ENCODE results near the gene KDM4D.
"Not testable (repeated sequence)": the region's sequence is repeated elsewhere in the genome, so short reads cannot be mapped to it uniquely, and the experiment has no call there.

Gene KDM4D

DNA sequence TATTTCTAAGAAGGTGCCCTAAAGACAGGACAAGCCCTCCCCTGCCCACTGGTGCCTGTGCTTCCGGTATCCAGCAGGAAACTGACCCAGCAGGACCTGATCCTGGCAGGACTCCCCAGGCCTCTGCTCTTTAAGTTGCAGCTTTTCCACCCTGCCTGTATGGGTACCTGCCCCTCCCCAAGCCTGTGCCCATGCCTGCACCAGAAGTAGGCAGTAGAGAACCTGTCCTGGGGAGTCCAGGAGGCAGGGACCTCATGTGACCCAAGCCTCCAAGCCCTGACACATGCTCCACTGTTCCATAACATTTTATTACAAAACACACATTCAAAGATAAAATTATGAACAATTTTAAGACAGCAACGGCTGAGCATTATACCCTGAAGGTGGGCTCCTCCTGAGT is 14.3 kb upstream of the KDM4D start:
- DNase-seq = no peak

- no peak for DNase-seq
Measured at GRCh38 chr11:94960488-94960887, 13.0 kb upstream of the KDM4D start.

GRCh38 chr11:94961255-94961654 is 12.3 kb upstream of the KDM4D start:
- DNase-seq = no peak

DNA sequence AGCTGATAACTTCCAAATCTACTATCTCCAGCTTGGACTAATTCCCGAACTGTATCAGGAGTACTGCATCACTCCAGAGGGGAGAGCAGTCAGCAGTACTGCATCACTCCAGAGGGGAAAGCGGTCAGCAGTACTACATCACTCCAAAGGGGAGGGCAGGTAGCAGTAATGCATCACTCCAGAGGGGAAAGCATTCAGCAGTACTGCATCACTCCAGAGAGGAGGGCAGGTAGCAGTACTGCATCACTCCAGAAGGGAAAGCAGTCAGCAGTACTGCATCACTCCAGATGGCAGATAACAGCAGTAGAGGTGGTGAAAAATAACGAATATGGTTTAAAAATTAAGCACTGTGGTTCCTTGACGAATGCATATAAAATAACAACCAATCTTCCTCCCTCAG is 8.6 kb upstream of the KDM4D start:
- no peak for DNase-seq

- DNase-seq = no peak
Measured at GRCh38 chr11:94968334-94968958, 5.1 kb upstream of the KDM4D start.

- no peak for DNase-seq
Measured at GRCh38 chr11:94972700-94973098, 810 bp upstream of the KDM4D start.

GRCh38 chr11:94974178-94974577 is 669 bp downstream of the KDM4D start:
- no peak for DNase-seq

- no peak for DNase-seq
Measured at GRCh38 chr11:94975599-94975998, 2.1 kb downstream of the KDM4D start.

DNA sequence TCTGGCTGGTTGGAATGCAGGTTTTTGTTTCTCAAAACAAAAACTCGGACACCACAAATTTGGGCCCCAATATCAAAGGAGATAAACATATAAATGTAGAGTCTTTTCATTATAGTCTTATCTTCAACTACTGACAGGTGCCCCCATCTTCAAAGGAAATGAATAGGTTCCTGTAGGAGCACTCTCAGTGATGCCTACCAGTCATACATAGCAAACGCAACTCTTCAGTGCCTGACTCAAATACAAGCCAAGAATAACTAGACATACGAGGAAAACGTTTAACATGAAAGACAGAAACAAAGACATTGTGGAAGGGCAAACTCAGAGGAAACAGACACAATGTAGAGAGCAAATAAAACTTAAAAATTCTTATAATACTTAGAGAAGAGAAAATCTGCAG is 13.9 kb downstream of the KDM4D start:
- no peak for DNase-seq

DNA sequence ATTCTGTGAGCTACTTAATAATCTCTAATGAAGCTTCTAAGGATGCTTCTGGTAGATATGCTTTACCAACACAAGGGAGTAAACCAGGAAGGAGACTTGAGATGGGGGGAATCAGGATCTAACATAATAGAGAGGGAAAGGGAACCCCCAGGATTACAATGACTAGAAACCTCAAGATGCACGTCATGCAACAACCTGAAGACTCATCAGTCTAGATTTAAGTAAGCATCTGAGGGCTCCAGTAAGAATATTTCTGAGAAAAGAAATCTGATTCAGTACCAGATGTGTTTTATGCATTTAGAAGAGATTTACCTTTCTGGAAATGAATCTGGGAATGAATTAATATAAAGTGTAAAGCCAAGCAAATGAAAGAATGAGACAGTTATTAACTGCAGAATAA is 15.2 kb downstream of the KDM4D start:
- DNase-seq = no peak

DNA sequence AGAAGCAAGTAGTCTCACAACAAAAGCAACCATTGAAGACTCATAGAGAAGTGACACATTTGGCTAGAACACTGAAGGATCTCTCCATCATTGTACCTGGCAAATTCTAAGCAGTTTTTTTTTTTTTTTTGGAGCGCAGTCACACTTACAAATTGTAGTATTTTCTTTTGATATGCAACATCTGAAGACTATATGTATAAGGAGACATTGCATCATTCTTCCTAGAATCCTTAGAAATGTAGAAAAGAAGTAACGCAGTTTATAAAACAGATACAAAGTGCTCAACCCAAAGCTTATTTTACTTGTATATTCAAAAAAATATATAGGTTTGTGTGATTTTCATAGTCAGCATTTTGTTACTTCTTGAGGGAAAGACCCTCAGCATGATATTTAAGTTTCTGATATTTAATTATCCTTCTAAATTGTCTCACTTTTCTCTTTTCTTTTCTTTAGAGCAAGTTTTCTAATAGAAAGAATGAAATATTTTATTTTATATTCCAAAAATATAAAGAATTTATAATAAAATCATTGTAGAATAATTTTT is 20.0 kb downstream of the KDM4D start:
- no peak for DNase-seq

GRCh38 chr11:94997437-94997836 is 23.9 kb downstream of the KDM4D start:
- DNase-seq = no peak

- DNase-seq = no peak
Measured at GRCh38 chr11:94998285-94998684, 24.8 kb downstream of the KDM4D start.

- no peak for DNase-seq
Measured at GRCh38 chr11:95003716-95004115, 30.2 kb downstream of the KDM4D start.

DNA sequence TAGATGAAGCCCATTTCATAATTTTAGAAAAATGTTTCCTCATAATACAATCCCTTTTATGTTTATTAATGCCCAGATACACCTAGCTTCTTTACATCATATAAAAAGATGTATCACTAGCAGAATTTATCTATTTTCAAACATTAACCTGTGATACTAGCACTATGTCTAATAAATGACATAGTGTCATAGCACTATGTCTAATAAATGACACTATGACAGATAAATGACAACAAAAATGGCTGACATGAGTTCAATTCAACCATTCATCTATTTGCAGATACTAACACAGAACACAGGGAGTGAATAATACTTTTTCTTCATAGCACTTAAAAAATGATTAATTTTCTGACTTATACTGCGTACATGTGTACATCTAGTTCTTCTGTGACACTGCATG is 32.1 kb downstream of the KDM4D start:
- DNase-seq = no peak

DNA sequence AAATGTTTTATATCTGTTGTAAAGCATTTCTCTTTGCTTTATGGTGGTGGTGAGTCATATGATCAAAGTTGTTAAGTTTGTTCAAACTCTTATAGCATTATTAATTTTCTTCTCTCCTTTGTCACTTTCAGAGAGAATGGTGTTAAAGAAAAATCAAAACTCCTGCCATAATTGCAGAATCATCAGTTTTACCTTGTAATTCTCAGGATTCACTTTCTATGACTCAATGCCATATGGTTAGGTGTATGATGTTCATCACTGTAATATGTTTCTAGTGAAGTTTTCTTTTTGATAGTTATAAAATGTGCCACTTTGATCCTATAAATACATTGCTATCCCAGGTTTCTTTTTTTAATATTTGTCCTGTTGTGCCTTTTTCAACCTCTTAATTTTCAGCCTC is 37.9 kb downstream of the KDM4D start:
- no peak for DNase-seq

DNA sequence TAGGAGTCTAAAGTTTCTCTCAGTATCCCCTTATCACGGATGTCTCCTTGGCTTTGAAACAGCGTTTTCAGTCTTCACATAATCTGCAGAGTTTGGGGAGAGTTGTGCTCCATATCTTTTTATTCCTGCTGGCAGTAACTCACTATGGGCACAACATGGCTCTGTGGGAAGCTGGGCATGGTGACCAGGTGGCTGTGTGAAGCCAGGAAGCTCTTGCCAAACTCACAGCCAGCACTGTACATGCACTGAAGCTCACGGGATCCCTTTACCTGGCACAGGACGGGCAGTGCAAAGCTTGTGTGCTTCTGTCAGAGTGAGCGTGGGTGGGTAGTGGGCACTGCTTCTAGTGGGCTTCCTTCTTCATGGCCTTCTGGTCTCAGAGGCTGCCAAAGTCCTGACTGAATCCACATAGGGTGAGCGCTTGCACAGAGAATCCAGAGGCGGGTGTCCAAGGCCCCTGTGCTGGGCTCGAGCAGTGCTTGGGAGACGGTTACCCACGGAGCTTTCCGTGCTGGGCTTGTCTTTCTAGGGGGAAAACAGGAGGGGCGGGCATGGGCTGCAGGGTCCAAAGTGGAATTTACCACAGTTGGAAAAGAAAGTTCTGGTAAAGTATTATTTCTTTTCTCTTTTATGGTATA is 40.8 kb downstream of the KDM4D start:
- DNase-seq = no peak

DNA sequence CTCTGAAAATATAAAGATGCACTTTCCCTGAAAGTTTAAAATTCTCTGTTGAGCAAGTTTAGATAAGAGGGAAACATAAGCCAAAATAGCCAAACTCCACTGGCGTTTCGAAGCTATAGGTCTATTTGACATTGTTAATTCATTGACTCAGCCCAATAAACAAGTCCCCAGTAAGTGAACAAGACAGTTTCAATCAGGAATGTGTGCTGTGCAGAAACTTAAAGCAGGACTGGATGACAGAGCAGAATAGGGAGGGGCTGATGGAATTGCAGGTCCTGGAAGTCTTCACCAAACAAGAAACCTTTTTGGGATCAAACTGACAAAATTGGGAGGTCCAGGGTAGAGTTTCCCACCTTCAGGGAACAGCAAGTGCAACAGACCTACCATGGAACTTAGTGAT is 42.6 kb downstream of the KDM4D start:
- DNase-seq = no peak

DNA sequence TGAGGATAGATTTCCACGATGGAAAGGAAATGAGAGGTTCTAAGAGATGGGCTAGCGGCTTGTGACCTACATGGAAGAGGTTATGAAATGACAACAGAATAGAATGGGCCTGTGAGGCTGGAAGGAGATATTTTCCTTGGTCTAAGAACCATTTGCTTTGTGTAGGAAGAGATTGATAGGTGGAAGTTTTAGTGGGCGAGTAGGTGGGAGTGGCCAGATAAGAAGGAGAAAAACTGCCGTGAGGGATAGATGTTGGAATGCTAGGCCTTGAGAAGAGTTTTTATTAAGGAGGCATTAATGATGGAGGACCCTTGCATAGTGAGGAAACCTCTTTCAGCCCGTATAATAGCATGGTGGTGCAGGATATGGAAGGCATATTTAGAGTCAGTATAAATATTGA is 48.0 kb downstream of the KDM4D start:
- DNase-seq = not testable (repeated sequence)

DNA sequence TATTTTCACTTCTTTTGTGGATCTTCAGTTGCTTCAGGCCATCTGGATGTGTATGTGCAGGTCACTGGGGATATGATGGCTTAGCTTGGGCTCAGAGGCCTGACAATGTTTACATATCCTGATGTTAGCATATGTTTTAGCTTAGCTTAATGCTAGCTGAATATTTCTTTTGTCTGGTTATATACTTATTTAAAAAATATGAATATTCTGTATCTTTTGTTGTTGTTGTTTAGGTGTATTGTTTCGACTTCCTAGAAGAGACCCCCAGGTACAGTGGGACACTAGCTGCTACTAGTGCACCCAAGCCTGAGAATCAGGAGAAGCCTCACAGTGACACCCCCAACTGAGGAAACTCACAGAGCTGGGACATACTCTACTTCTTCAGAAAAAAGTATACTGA is 51.4 kb downstream of the KDM4D start, which contains the start of gene KDM4E:
KDM4E (plus strand) TSS at position 301 of the 400 bp plus-strand sequence. CDS start 300 bp downstream, outside the sequence.
- DNase-seq = no peak

DNA sequence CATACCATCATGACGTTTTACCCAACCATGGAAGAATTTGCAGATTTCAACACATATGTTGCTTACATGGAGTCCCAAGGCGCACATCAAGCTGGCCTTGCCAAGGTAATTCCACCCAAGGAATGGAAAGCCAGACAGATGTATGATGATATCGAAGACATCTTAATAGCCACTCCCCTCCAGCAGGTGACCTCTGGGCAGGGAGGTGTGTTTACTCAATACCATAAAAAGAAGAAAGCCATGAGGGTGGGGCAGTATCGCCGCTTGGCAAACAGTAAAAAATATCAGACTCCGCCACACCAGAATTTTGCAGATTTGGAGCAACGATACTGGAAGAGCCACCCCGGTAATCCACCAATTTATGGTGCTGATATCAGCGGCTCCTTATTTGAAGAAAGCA is 52.1 kb downstream of the KDM4D start:
- not testable (repeated sequence) for DNase-seq

GRCh38 chr11:95028357-95028756 is 54.8 kb downstream of the KDM4D start:
- DNase-seq = no peak

DNA sequence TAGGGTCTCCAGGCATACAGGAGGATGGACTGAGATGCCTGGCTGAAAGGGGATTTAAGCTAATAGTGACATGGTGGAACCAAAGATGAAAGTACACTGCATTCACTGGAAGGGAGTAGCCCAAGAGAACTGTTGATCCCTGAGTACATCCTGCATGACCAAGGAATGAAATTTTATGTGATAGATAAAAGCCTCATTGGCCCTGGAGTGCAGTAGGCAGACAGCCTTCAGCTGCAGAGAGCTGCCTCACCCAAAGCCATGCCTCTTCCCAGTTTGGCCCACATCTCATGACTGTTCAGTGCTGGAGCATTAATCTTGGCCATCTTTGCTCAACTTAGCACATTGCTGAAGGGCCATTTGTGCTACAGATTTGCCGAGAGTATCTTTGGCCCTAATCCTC is 59.5 kb downstream of the KDM4D start:
- DNase-seq = no peak

DNA sequence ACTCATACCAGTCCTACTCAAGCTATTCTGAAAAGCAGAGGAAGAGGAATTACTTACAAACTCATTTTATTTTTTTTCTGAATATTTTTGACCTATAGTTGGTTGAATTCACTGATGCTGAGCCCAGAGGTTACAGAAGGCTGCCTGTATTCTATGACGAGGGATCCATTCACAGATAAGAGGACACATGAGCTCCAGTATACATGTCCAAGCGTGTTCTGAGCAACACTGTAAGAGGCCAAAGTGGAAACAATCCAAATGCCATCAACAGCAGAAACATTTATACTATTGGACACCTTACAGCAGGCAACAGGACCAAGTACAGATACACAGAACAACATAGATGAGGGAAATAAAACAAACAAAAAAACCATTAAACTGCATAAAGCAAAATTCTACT is 61.8 kb downstream of the KDM4D start:
- DNase-seq = no peak

Measured in activated CD4-positive, alpha-beta T cell treated with anti-CD3 and anti-CD28 coated beads for 4 hours (primary cell).